Gastrocnemius medialis (tissue), 4 donors: ENCODE measurements around the gene PCDH9. TPM values are rescaled to one million over a fixed set of nuclear protein-coding genes. Genes with fewer than 3 reads are reported as not detected.

Experiments
- ATAC-seq, 2 donors: fragments of 150-250 bp; one replicate each; pipeline ENCODE4 v1.9.1; 2016
- DNase-seq, 2 donors: peaks; one replicate each; pipeline ENCODE4 v3.0.0-alpha.2; 2019
- H3K27ac ChIP-seq, 4 donors: fragments of 200-600 bp; sonication (generic); 1 replicate in 1 of 4; 2 replicates in 3 of 4; pipeline ENCODE4 v1.5.1; 2016 to 2018; ENCODE audit warnings: mild to moderate bottlenecking in 2 of 4, moderate library complexity in 1 of 4
- H3K27me3 ChIP-seq, 3 donors: fragments of 200-600 bp; sonication (generic) in 2 of 3; 1 replicate in 1 of 3; 2 replicates in 2 of 3; pipeline versions ENCODE4 v1.5.1 to v1.6.0; 2016 to 2019; ENCODE audit warnings: mild to moderate bottlenecking in 1 of 3, moderate library complexity in 1 of 3
- H3K36me3 ChIP-seq, 2 donors: fragments of 200-600 bp; sonication (generic) in 1 of 2; one replicate each; pipeline ENCODE4 v1.5.1; 2017 to 2018
- H3K4me1 ChIP-seq, 2 donors: fragments of 200-600 bp; sonication (generic) in 1 of 2; one replicate each; pipeline ENCODE4 v1.5.1; 2016 to 2017; ENCODE audit warnings: mild to moderate bottlenecking in 2 of 2
- H3K4me3 ChIP-seq, 4 donors: fragments of 200-600 bp; sonication (generic) in 3 of 4; 1 replicate in 1 of 4; 2 replicates in 3 of 4; pipeline ENCODE4 v1.5.1; 2016 to 2019; ENCODE audit warnings: mild to moderate bottlenecking in 2 of 4
- H3K9me3 ChIP-seq, 3 donors: fragments of 200-600 bp; sonication (generic) in 2 of 3; 1 replicate in 1 of 3; 2 replicates in 2 of 3; pipeline ENCODE4 v1.5.1; 2016 to 2019
- POLR2A ChIP-seq, 2 donors: fragments of 450-650 bp; IDR thresholded peaks; one replicate each; pipeline ENCODE4 v1.6.1; 2017; ENCODE audit warnings: antibody characterized with exemption in 2 of 2, mild to moderate bottlenecking in 2 of 2, moderate library complexity in 2 of 2
- in situ Hi-C, 4 donors: fragments of 200-750 bp; cut with MboI; loops; one replicate each; pipeline versions ENCODE4 v1.15.0 to v1.8.0; 2017; ENCODE audit warnings: low sequenced_read_pairs in 4 of 4
- intact Hi-C: fragments of 100-400 bp; cut with DNase I; formaldehyde crosslinking; loops from one replicate; pipeline ENCODE4 v1.15.1; 2023; ENCODE audit warnings: low total_unique reads
- total RNA-seq, 4 donors: library from RNA; depleted of rRNA; stranded (reverse); fragments of >200 nt; gene quantifications; one replicate each; pipeline versions ENCODE4 v1.1.0 to v1.2.3, GENCODE V29; 2016
- TF ChIP-seq, protein P1 (sequence below), 5 experiments: fragments of 450-650 bp in 3 of 5; fragments of 200-600 bp in 2 of 5; sonication (generic) in 2 of 5; IDR thresholded peaks in 4 of 5; conservative IDR thresholded peaks in 1 of 5; 1 replicate in 4 of 5; 2 replicates in 1 of 5; pipeline ENCODE4 v1.5.1; 2016 to 2019; ENCODE audit warnings: antibody characterized with exemption in 5 of 5, mild to moderate bottlenecking in 3 of 5, moderate library complexity in 3 of 5

The PCDH9 gene
- total RNA-seq, 4 donors from 2014 or later = 1.4 to 2.1 (median 1.9) TPM

DNA sequence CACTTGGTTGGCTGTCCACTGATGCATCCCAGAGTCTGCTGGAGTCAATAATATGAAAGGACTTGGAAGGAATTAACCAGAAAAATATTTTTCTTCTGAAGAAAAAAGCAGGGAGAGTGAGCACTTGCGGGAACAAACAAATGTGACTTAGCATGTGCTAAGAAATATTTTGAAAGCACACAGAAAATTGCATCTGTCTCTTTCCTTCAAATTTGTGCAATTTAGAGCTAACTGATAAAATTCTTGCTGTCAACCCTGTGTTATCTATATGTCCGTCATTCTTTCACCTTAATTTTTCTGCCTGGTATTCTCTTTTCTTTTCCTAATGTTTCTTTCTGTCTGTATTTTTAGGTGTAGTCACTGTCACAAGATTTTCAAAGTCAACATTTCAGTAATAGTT, 852.6 kb downstream of the PCDH9 start:
- in situ Hi-C loops = no loop called here
- DNase-seq = no peak
- H3K27ac ChIP-seq = no peak overlapping the region
- TF ChIP-seq, protein P1, sequence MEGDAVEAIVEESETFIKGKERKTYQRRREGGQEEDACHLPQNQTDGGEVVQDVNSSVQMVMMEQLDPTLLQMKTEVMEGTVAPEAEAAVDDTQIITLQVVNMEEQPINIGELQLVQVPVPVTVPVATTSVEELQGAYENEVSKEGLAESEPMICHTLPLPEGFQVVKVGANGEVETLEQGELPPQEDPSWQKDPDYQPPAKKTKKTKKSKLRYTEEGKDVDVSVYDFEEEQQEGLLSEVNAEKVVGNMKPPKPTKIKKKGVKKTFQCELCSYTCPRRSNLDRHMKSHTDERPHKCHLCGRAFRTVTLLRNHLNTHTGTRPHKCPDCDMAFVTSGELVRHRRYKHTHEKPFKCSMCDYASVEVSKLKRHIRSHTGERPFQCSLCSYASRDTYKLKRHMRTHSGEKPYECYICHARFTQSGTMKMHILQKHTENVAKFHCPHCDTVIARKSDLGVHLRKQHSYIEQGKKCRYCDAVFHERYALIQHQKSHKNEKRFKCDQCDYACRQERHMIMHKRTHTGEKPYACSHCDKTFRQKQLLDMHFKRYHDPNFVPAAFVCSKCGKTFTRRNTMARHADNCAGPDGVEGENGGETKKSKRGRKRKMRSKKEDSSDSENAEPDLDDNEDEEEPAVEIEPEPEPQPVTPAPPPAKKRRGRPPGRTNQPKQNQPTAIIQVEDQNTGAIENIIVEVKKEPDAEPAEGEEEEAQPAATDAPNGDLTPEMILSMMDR (IDR thresholded peaks at IDR 0.05 in 4 of 5, conservative IDR thresholded peaks at IDR 0.05 in 1 of 5) = no peak
- TF ChIP-seq POLR2A (IDR thresholded peaks at IDR 0.05) = no peak
- H3K9me3 ChIP-seq = no peaks in the 10 kb centered on the region
- H3K27me3 ChIP-seq = no peaks in the 10 kb centered on the region
- H3K4me1 ChIP-seq = no peaks in the 10 kb centered on the region
- no peak for ATAC-seq
- intact Hi-C loops = no loop called here
- no peaks in the 10 kb centered on the region for H3K36me3 ChIP-seq
- H3K4me3 ChIP-seq = no peak overlapping the region

DNA sequence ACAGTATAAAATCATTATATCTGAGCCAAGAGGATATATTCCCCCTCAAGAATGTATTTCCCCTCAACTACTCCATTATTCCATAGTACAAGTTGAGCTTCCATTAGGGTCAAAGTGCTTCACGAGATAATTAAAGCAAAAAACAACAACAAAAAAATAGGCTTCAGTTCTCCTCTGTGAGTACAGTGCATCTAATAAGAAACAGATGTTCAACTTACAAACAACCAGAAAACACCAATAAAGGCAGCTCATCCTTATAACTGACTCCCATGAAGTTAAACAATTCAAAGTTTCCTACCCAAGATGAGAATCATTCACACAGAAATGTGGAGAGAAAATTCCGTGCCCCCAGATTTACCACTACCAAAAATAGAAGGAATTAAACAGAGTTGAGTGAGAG, 854.4 kb downstream of the PCDH9 start:
- DNase-seq = no peak
- in situ Hi-C loops (no loop called here), intact Hi-C loops (no loop called here)
- ATAC-seq = no peak
- Histone ChIP-seq H3K9me3 (no peaks in the 10 kb centered on the region), H3K4me3 (no peak overlapping the region), H3K4me1 (no peaks in the 10 kb centered on the region), H3K36me3 (no peaks in the 10 kb centered on the region), H3K27ac (no peak overlapping the region), H3K27me3 (no peaks in the 10 kb centered on the region)
- TF ChIP-seq, protein P1 (IDR thresholded peaks at IDR 0.05 in 4 of 5, conservative IDR thresholded peaks at IDR 0.05 in 1 of 5) = no peak
- TF ChIP-seq POLR2A (IDR thresholded peaks at IDR 0.05) = no peak

DNA sequence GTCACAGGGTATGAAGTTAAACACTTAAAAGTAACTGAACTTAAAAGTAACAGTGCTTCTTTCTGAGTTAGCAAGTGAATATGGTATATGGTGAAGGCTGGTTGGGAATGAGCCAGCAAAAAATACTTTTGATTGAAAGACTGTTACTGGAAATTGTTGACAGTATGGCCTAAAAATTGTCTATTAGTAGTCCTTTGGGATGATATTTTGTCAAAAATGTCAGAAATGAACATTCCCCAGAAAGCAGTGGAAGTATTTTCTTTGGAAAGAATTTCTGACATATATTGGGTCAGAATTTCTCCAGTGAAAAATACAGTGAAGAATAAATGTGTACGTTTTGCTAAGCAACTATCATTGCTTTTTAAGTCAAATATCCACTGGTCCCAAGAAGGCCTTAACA, 860.5 kb downstream of the PCDH9 start:
- no peaks in the 10 kb centered on the region for H3K4me1 ChIP-seq
- ATAC-seq (no peak), DNase-seq (no peak)
- no peak overlapping the region for H3K4me3 ChIP-seq
- no peaks in the 10 kb centered on the region for H3K27me3 ChIP-seq
- intact Hi-C loops (no loop called here), in situ Hi-C loops (no loop called here)
- no peaks in the 10 kb centered on the region for H3K9me3 ChIP-seq
- no peaks in the 10 kb centered on the region for H3K36me3 ChIP-seq
- no peak overlapping the region for H3K27ac ChIP-seq
- TF ChIP-seq, protein P1 (IDR thresholded peaks at IDR 0.05 in 4 of 5, conservative IDR thresholded peaks at IDR 0.05 in 1 of 5) = no peak

DNA sequence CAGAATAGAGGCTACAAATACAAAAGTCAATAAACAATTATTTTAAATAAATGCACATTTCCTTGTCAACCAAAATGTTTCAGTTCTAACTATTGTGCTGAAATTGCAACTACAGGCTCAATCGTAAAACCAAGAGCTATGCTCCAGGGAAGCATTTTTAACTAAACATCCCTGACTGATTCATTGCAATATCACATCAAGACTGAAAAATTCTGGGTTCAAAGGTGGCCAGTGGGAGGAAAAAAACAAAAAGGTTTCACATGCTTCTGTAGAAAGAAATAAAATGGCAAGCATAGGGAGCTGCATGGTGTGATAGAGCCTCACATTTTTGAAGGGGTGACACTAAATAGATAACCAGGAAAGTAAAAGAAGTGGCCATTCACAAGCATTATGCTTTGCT, 862.8 kb downstream of the PCDH9 start:
- intact Hi-C loops = no loop called here

DNA sequence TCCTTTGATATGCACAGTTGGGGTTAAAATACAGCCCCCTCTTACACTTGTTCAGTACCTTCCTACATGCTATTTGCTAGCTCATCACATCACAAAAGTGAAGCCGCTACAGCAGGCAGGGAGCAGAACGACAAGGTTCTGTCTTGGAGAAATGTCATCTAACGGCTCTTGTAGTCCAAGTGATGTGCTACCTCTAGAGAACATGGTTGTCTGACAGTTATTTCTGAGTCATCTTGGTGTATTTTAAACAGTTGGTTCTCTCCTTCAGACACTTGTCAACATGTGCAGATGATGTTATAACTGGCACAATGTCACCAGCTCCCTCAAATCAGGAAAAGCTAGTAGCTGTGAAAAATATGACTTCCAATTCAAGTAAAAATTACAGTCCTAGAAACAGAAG, 865.0 kb downstream of the PCDH9 start:
- Histone ChIP-seq H3K36me3 (no peaks in the 10 kb centered on the region), H3K4me1 (no peaks in the 10 kb centered on the region), H3K4me3 (no peak overlapping the region), H3K27me3 (no peaks in the 10 kb centered on the region), H3K9me3 (no peaks in the 10 kb centered on the region), H3K27ac (no peak overlapping the region)
- in situ Hi-C loops = no loop called here
- DNase-seq = no peak
- no peak for ATAC-seq
- TF ChIP-seq, protein P1 (IDR thresholded peaks at IDR 0.05 in 4 of 5, conservative IDR thresholded peaks at IDR 0.05 in 1 of 5) = no peak
- no peak for TF ChIP-seq POLR2A (IDR thresholded peaks at IDR 0.05)
- intact Hi-C loops = no loop called here

More for the DNA sequence above, 862.8 kb downstream of the PCDH9 start:
- TF ChIP-seq POLR2A (IDR thresholded peaks at IDR 0.05) = no peak
- TF ChIP-seq, protein P1 (IDR thresholded peaks at IDR 0.05 in 4 of 5, conservative IDR thresholded peaks at IDR 0.05 in 1 of 5) = no peak
- ATAC-seq (no peak), DNase-seq (no peak)
- H3K4me1 ChIP-seq = no peaks in the 10 kb centered on the region
- no peak overlapping the region for H3K4me3 ChIP-seq
- H3K36me3 ChIP-seq = no peaks in the 10 kb centered on the region
- no peaks in the 10 kb centered on the region for H3K27me3 ChIP-seq
- H3K27ac ChIP-seq = no peak overlapping the region
- no peaks in the 10 kb centered on the region for H3K9me3 ChIP-seq
- in situ Hi-C loops = no loop called here
